Activated CD8-positive, alpha-beta memory T cell treated with anti-CD3 and anti-CD28 coated beads, Interleukin-2, amount 50 U/mL, for 4 hours (primary cell): Measurements from ENCODE around the gene KCNJ9.

Source experiments
- DNase-seq: peaks from one replicate; pipeline ENCODE4 v3.0.0-alpha.2; 2020

Gene KCNJ9

GRCh38 chr1:160066829-160067745 lies 14.3 kb upstream of the KCNJ9 start:
- no peak for DNase-seq

- DNase-seq, result no peak
These were observed 13.1 kb upstream of the KCNJ9 start for GRCh38 chr1:160068225-160068624.

GRCh38 chr1:160069460-160070231 lies 11.7 kb upstream of the KCNJ9 start, which contains the start of gene KCNJ10:
KCNJ10 (minus strand) TSS chr1:160070160; CDS start chr1:160042532, 27,628 bp downstream.
- DNase-seq, result no peak

- peak; percentile 82 for DNase-seq
These were observed 10.8 kb upstream of the KCNJ9 start for GRCh38 chr1:160070243-160071163.

- no peak for DNase-seq
These were observed 10.0 kb upstream of the KCNJ9 start for GRCh38 chr1:160071289-160071688.

GRCh38 chr1:160074865-160075264 lies 6.5 kb upstream of the KCNJ9 start:
- DNase-seq, result no peak

GRCh38 chr1:160075836-160076235 lies 5.5 kb upstream of the KCNJ9 start:
- no peak for DNase-seq

GRCh38 chr1:160076295-160076694 lies 5.0 kb upstream of the KCNJ9 start:
- no peak for DNase-seq

GRCh38 chr1:160077486-160077885 lies 3.9 kb upstream of the KCNJ9 start:
- no peak for DNase-seq

- DNase-seq, result peak; percentile 55
These were observed 2.7 kb upstream of the KCNJ9 start for GRCh38 chr1:160078512-160079195.

- DNase-seq, result no peak
These were observed 1.9 kb upstream of the KCNJ9 start for GRCh38 chr1:160079448-160079847.

- no peak for DNase-seq
These were observed 797 bp upstream of the KCNJ9 start for GRCh38 chr1:160080381-160081100.

GRCh38 chr1:160082487-160082886 lies 1.1 kb downstream of the KCNJ9 start:
- DNase-seq, result no peak

GRCh38 chr1:160082926-160083325 lies 1.6 kb downstream of the KCNJ9 start:
- no peak for DNase-seq

- DNase-seq, result peak; percentile 79
These were observed 2.8 kb downstream of the KCNJ9 start for GRCh38 chr1:160083968-160084770.

- no peak for DNase-seq
These were observed 3.5 kb downstream of the KCNJ9 start for GRCh38 chr1:160084771-160085321.

GRCh38 chr1:160085686-160086455 lies 4.5 kb downstream of the KCNJ9 start:
- peak; percentile 81 for DNase-seq

GRCh38 chr1:160086456-160086892 lies 5.1 kb downstream of the KCNJ9 start:
- no peak for DNase-seq

GRCh38 chr1:160087118-160087662 lies 5.9 kb downstream of the KCNJ9 start:
- no peak for DNase-seq
